Measurements from ENCODE around the gene IKZF2. TPM values are rescaled to one million over a fixed set of nuclear protein-coding genes. Genes with fewer than 3 reads are reported as not detected.

Gene IKZF2
- total RNA-seq, 1 donor from 2014 or later = 3.9 TPM

- intact Hi-C loops (cut with DNase I) = no loop called here
- Histone ChIP-seq H3K27me3 (no peaks in the 10 kb centered on the region), H3K36me3 (no peaks in the 10 kb centered on the region), H3K27ac (no peak overlapping the region), H3K9me3 (no peaks in the 10 kb centered on the region), H3K4me3 (no peak overlapping the region), H3K4me1 (no peaks in the 10 kb centered on the region)
- no peak for TF ChIP-seq CTCF (IDR thresholded peaks at IDR 0.05)
- DNase-seq (ENCODE audit: low spot score in 2 of 2) = no peak
These were observed 181.3 kb downstream of the IKZF2 start for GRCh38 chr2:212970132-212970531.

- H3K4me1 ChIP-seq = no peaks in the 10 kb centered on the region
- no peaks in the 10 kb centered on the region for H3K9me3 ChIP-seq
- intact Hi-C loops (cut with DNase I) = no loop called here
- no peak overlapping the region for H3K27ac ChIP-seq
- TF ChIP-seq CTCF (IDR thresholded peaks at IDR 0.05) = no peak
- H3K4me3 ChIP-seq = no peak overlapping the region
- no peaks in the 10 kb centered on the region for H3K27me3 ChIP-seq
- no peak for DNase-seq (ENCODE audit: low spot score in 2 of 2)
- H3K36me3 ChIP-seq = no peaks in the 10 kb centered on the region
These were observed 182.9 kb downstream of the IKZF2 start for GRCh38 chr2:212968284-212969081.

- Histone ChIP-seq H3K27me3 (no peaks in the 10 kb centered on the region), H3K9me3 (no peaks in the 10 kb centered on the region), H3K4me3 (no peak overlapping the region), H3K36me3 (no peaks in the 10 kb centered on the region), H3K4me1 (no peaks in the 10 kb centered on the region), H3K27ac (no peak overlapping the region)
- TF ChIP-seq CTCF (IDR thresholded peaks at IDR 0.05) = no peak
- DNase-seq (ENCODE audit: low spot score in 2 of 2) = no peak
- intact Hi-C loops (cut with DNase I) = no loop called here
These were observed 184.5 kb downstream of the IKZF2 start for GRCh38 chr2:212966884-212967283.

- intact Hi-C loops (cut with DNase I) = no loop called here
- Histone ChIP-seq H3K4me3 (no peak overlapping the region), H3K9me3 (no peaks in the 10 kb centered on the region), H3K4me1 (no peaks in the 10 kb centered on the region), H3K27ac (no peak overlapping the region), H3K36me3 (no peaks in the 10 kb centered on the region), H3K27me3 (no peaks in the 10 kb centered on the region)
- no peak for DNase-seq (ENCODE audit: low spot score in 2 of 2)
- no peak for TF ChIP-seq CTCF (IDR thresholded peaks at IDR 0.05)
These were observed 188.7 kb downstream of the IKZF2 start for GRCh38 chr2:212962691-212963090.

GRCh38 chr2:212961255-212961654, 190.2 kb downstream of the IKZF2 start:
- Histone ChIP-seq H3K9me3 (no peaks in the 10 kb centered on the region), H3K36me3 (no peaks in the 10 kb centered on the region), H3K27ac (no peak overlapping the region), H3K4me1 (peaks cover 0 to 4% of the 10 kb centered on the region in 2 donors), H3K4me3 (no peak overlapping the region), H3K27me3 (no peaks in the 10 kb centered on the region)
- TF ChIP-seq CTCF (IDR thresholded peaks at IDR 0.05) = no peak
- no peak for DNase-seq (ENCODE audit: low spot score in 2 of 2)
- intact Hi-C loops (cut with DNase I) = no loop called here
